ENCODE results near the gene MPHOSPH10.
"Not testable (repeated sequence)": the region's sequence is repeated elsewhere in the genome, so short reads cannot be mapped to it uniquely, and the experiment has no call there.

Gene MPHOSPH10

GRCh38 chr2:71122387-71123298, 7.8 kb upstream of the MPHOSPH10 start:
- no peak for DNase-seq

GRCh38 chr2:71125506-71126294, 4.7 kb upstream of the MPHOSPH10 start:
- no peak for DNase-seq

GRCh38 chr2:71126957-71127356, 3.5 kb upstream of the MPHOSPH10 start:
- DNase-seq = no peak

GRCh38 chr2:71129114-71129901, 1.1 kb upstream of the MPHOSPH10 start:
- DNase-seq = no peak

GRCh38 chr2:71129902-71130151, 607 bp upstream of the MPHOSPH10 start:
- peak in 1 of 2 experiments; percentile 67 for DNase-seq

GRCh38 chr2:71130905-71131244, 441 bp downstream of the MPHOSPH10 start:
- peak in 1 of 2 experiments; percentile 3 for DNase-seq

GRCh38 chr2:71131387-71132166, 1.1 kb downstream of the MPHOSPH10 start:
- not testable (repeated sequence) for DNase-seq

GRCh38 chr2:71133603-71134002, 3.2 kb downstream of the MPHOSPH10 start:
- DNase-seq = no peak

- no peak for DNase-seq
Measured at GRCh38 chr2:71136174-71136573, 5.7 kb downstream of the MPHOSPH10 start.

GRCh38 chr2:71143782-71144181, 13.3 kb downstream of the MPHOSPH10 start:
- DNase-seq = no peak

GRCh38 chr2:71148506-71149063, 18.2 kb downstream of the MPHOSPH10 start:
- no peak for DNase-seq

GRCh38 chr2:71150082-71150816, 19.8 kb downstream of the MPHOSPH10 start:
- DNase-seq = no peak

- DNase-seq = no peak
Measured at GRCh38 chr2:71151620-71152019, 21.2 kb downstream of the MPHOSPH10 start.

- no peak for DNase-seq
Measured at GRCh38 chr2:71153585-71154224, 23.3 kb downstream of the MPHOSPH10 start.

- no peak for DNase-seq
Measured at GRCh38 chr2:71154279-71154678, 23.8 kb downstream of the MPHOSPH10 start.

GRCh38 chr2:71154798-71155197, 24.4 kb downstream of the MPHOSPH10 start:
- DNase-seq = no peak

GRCh38 chr2:71155846-71156245, 25.4 kb downstream of the MPHOSPH10 start:
- no peak for DNase-seq

GRCh38 chr2:71156573-71156972, 26.1 kb downstream of the MPHOSPH10 start:
- peak; percentile 26 to 55 for DNase-seq

GRCh38 chr2:71157124-71157793, 26.8 kb downstream of the MPHOSPH10 start:
- peak in 1 of 2 experiments; percentile 18 for DNase-seq

- DNase-seq = no peak
Measured at GRCh38 chr2:71166812-71167211, 36.4 kb downstream of the MPHOSPH10 start.
